Measurements from ENCODE around the gene NMNAT2.
A peak's percentile ranks its signal among the peaks of the same experiment; 100 is the strongest.

The NMNAT2 gene

DNA sequence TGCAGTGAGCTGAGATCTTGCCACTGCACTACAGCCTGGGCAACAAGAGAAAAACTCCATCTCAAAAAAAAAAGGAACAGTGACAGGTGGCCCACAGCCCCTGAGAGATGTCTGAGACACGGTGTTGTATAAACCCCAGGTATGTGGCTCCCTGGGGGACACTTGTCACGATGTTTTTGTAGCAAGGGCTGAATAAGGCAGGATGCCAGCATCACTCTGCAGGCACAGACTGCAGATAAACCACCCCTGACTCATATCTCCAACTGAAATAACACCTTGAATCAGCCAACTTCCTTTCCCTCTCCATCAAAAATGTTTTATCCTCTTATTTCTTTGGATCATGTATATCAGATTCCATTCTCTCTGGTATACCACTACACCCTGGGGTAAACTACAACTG, 52.5 kb downstream of the NMNAT2 start:
- DNase-seq (ENCODE audit: low read depth, low spot score), result no peak

GRCh38 chr1:183365093-183365492, 53.1 kb downstream of the NMNAT2 start:
- no peak for DNase-seq (ENCODE audit: low read depth, low spot score)

DNA sequence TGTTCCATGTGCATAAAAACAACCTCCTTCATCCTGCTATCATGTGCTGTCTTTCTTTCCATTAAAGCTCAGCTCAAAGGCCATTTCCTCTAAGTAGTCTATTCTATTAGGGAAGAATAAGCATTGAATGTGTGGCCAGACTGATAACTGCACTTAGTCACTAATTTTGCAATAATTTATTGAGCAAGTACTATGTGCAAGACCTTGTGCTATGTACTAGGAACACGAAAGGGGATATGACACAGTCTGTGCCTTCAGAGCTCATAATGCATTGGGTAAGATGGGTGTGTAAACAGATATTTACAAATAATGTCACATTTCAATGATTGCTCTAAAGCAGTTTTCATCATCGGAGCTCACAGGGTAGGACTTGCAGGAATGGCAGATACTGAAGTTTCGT, 54.2 kb downstream of the NMNAT2 start:
- no peak for DNase-seq (ENCODE audit: low read depth, low spot score)

DNA sequence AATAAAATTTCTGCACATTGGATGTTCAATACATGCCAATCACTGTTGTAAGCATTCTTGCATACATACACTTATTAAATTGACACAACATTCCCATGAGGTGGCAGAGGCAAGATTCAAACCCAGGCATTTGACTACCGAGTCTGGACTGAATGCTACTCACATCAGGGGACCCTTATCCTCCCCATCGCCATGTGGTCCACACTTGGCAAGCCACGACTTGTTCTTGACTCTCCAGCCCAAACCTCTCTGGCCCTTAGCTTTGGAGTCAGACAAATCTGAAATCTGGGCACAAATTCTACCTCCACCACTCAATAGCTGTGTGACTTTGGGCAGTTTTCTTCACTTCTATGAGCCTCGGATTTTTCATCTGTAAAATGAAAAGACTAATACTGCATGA, 57.1 kb downstream of the NMNAT2 start:
- no peak for DNase-seq (ENCODE audit: low read depth, low spot score)

DNA sequence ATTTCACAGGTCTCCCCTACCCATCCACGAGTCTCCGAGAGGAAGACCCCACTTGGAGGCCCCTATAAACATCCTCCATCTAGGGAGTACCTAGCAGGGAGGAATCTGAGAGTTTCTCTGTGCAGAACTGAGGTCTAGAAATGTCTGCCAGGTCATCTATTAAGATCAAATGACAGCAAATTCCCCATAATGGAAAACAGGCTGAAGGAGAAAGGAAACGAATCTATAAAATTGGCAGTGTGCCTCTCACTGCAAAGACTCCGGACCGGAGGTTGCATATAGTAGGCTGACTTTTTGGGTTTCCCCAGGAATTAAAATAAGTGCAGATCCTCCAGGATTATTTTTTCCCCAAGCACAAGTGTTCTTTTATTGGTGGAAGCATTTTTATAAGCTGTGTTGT, 57.7 kb downstream of the NMNAT2 start:
- no peak for DNase-seq (ENCODE audit: low read depth, low spot score)

DNA sequence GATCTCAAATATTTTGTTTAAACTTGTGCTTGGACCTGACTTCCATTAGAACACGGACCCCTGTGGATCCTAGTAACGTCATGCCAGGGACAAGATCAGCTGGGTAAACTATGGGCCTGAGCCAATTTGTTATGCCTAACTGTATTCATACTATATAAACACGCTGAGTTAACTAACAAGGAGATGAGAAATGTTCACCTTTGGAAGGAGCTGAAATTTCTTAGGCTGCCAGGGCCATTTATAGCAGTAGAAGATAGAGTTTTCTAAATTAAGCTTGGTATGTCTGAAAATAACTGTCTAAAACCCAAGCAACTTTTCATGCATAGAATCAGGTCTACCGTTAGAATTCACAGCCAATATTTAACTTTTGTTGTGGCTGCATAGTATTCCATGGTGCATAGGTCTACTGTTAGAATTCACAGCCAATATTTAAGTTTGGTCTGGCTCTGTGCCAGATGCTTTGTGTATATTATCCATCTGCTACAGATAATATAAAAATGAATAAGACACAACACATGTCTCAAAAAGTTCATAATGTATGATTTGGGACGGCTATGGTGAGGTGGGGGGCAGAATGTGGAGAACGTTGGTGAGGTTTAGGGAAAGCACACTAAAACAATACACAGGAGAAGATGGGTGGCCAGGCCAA, 61.5 kb downstream of the NMNAT2 start:
- DNase-seq (ENCODE audit: low read depth, low spot score), result no peak

- no peak for DNase-seq (ENCODE audit: low read depth, low spot score)
Observed at GRCh38 chr1:183355797-183356196, 62.4 kb downstream of the NMNAT2 start.

DNA sequence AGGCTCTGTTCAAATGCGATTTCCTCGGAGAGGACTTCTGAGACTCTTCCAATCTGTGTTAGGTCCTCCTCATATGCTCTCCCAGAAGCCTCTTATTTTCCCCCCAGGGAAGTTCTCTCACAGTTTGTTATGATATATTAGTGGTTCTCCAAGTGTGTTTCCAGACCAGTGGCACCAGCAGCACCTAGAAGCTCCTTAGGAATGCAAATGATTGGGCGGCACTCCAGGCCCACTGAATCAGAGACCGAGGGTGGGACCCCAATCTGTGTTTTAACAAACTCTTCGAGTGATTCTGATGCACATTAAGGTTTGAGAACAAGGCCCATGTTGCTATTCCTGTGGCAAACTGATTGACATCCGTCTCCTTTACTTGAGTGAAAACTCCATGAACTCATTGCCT, 63.0 kb downstream of the NMNAT2 start:
- no peak for DNase-seq (ENCODE audit: low read depth, low spot score)

- peak; percentile 35 for DNase-seq (ENCODE audit: low read depth, low spot score)
Observed at GRCh38 chr1:183353597-183353996, 64.6 kb downstream of the NMNAT2 start.

DNA sequence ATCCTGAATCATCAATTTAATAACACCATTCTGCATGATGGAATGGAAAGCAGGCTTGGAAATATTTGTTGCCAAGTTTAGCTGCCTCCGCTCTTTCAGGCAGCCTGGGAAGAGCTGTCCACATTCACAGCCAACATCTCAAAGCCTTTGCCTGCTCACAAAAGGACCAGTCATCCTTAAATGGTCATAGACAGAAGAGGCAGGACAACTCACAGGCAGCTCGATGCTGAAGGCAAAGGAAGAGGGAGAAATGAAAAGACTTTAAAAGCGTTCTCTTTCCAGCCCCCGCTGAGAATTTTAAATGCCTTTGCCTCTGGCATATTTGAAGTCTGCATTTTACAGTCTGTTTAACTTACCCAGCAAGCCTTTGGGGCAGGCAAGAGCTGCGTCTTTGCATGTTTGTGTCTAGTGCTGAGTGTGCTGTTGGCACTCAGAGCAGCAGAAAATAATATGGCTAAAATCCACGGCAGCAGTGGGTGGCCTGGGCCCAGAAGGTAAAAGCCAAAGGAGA, 68.9 kb downstream of the NMNAT2 start:
- no peak for DNase-seq (ENCODE audit: low read depth, low spot score)

DNA sequence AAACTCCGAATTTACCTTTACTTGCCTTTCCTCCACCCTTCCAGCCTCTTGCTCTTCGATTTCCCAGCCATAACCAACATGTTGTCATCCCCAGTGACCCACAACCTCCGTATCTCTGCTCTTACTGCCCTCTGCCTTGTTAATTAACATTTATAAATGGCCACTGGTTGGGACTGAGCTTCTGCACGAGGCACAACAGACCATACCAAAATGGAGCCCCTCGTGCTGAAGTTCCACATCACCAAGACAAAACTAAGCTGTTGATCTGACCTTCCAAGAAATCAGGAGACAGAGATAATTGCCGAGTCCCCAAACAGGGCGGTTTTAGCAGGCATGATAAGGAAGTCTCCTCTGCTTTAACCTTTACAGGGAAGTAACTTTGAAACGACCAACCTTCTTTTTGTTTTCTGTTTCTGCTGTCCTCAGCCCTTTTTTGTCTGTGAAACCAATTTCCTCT, 71.9 kb downstream of the NMNAT2 start:
- no peak for DNase-seq (ENCODE audit: low read depth, low spot score)

GRCh38 chr1:183339556-183340167, 78.5 kb downstream of the NMNAT2 start:
- DNase-seq (ENCODE audit: low read depth, low spot score), result no peak

DNA sequence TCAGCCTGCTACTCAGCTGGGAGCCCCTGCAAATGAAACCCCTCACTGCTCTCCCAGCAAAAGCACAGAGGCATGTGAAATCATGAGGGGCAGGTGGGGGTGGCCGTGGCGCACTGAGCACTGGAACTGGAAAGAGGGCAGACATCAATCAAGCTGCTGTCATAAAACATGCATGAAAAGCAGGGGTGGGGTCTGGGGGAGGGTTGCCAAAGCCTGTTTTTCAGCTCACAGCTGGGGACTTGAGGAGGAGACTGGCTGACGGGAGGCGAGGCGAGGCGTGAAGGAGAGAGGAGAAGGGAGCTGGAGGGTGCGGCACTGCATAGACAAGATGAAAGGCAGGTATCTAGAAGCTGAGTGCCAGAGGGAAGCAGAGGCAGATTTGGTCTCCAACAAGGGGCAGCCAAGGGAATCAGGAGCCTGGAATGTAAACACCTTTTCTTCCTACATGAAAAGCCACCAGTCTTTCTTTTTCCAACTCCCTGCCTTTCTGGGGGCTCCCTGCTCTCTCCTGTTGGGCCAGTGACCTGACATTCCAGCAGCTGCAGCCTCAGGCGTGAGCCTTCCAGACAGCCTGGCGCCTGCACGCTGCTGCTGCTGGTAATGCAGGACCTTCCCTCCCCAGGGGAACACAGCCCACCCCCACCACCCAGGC, 87.0 kb downstream of the NMNAT2 start:
- DNase-seq (ENCODE audit: low read depth, low spot score), result no peak

DNA sequence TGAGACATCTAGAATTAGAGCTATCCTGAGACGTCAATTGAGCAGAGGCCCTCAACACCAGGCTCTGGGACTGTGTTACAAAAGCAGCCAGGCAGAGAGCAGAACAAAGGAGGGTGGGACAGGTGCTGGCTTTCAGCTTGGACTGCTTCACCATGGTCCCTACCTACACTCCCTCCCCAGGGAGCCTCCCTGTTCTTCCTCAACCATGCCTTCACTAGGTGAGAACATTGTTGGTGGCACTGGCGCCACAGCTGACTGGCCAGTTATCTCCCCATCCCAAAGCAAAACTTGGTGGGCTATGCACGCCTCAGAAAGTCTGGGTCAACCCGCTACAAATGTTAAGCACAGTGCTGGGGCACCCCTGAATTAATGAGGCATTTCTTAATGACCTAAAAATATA, 87.8 kb downstream of the NMNAT2 start:
- no peak for DNase-seq (ENCODE audit: low read depth, low spot score)

DNA sequence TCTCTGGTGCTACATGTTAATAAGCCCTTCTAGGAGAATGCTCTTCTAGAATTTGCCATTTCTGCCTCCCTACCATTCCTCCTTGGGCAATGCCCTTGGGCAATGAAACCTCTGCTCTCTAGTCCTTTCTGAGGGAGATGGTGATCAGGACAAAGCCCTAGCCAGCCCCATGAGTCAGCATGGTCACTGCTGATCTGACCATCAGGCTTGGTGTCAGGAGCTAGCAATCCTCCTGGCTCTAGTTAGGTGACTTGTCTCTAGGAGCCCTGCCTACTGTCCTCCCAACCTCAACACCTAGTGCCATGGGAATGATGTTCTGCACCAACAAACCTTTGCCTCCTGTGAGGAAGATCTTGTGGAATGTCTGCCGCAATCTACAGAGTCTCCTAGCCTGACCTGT, 89.8 kb downstream of the NMNAT2 start:
- DNase-seq (ENCODE audit: low read depth, low spot score), result no peak

- no peak for DNase-seq (ENCODE audit: low read depth, low spot score)
Observed at GRCh38 chr1:183327434-183328290, 90.5 kb downstream of the NMNAT2 start.

- no peak for DNase-seq (ENCODE audit: low read depth, low spot score)
Observed at GRCh38 chr1:183323849-183324683, 94.1 kb downstream of the NMNAT2 start.

DNA sequence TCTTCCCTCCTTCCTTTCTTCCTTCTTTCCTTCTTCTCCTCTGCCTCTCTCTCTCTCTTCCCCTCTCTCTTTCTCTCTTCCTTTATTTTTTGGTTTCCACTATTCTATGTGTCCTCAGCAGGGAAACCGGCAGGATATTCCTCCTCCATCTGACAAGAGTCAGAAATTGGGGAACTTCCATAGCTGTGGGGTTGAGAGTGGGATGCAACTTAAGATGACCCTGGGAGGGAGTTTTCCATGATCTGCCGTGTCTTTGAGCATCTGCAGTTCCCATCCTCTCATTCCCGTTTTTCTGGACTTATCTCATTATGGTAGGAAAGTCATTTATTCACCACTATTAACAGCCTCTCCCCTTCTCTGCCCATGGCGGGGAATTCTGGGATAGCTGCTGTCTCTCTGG, 98.6 kb downstream of the NMNAT2 start:
- no peak for DNase-seq (ENCODE audit: low read depth, low spot score)

GRCh38 chr1:183319051-183319450, 99.1 kb downstream of the NMNAT2 start:
- DNase-seq (ENCODE audit: low read depth, low spot score), result no peak

GRCh38 chr1:183318433-183318832, 99.7 kb downstream of the NMNAT2 start:
- peak; percentile 28 for DNase-seq (ENCODE audit: low read depth, low spot score)
